GM18868 (cell line): ENCODE data around the gene GFER.
"Not testable (repeated sequence)": the region's sequence is repeated elsewhere in the genome, so short reads cannot be mapped to it uniquely, and the experiment has no call there.

Source experiments
- ATAC-seq: cut with Tn5 transposase; IDR thresholded peaks from one replicate; pipeline ENCODE4 v1.9.1; 2021; ENCODE audit warnings: mild to moderate bottlenecking, moderate library complexity; ENCODE audit not compliant: unreplicated experiment

Gene GFER

DNA sequence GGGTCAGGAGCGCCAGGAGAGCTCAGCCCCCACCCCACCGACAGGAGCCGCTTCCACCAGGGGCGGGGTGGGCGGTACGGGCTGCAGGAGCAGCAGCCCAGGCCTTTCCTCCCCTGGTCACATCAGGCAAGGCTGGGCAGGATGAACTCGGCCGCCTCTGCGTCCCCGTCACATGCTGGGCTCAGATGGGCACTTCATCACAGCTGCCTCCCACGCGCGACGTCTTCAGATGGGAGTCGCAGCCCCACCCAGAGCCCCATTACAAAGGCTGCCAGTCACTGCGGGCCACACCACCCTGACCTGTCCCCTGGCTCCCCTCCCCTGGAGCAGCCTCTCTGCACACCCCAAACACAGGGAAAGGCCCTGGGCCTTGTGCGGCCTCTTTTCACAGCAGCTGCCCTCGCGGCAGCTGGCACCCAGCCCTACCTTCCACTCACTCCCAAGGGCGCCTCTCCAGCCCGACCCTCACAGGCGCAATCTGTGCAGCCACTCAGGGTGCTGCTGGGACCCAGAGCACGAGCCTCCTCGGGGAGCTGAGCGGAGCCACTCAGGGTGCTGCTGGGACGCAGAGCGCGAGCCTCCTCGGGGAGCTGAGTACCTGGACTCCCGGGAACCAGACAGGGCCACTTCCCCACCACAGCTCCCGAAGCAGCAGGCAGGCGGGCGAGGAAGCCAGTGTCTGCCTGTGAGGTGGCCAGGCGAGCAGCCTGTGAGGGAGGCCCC, 21.0 kb downstream of the GFER start:
- ATAC-seq: no peak

DNA sequence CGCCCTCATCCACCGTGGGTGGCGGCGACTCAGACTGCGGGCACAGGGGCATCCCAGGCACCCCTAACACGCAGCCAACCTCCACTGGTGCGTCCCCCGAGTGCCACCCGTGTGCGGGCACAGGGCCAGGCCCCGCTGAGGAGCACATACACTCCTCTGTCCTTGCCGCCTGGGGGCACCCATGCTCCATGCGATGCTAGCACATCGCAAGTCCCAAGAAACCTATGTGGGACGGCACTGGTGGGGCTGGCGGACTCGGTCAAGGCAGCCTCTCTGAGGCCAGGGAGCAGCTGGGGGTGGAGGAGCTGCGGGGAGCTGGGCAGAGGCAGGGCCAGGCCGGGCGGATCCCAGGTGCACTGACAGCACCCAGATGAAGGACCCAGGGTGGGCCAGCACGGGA, 21.7 kb downstream of the GFER start:
- ATAC-seq: no peak

DNA sequence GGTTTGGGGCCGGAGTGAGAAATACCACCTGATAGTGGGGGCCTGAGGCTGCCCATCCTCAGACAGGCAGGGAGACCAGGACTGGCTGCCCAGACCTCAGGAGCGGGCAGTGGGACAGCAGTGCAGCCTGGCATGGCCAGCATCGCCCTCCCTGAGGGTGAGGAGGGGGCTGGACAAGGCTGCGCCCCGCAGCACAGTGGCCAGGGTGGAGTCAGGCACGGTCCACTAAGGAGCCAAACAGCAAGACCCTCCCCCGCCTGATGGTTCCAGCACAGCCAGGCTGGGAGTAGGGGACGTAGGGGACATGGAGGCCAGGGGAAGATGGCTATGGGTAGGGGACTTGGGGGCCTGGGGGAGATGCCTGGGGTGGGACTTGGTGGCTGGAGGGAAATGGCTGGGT, 22.3 kb downstream of the GFER start:
- ATAC-seq: no peak

GRCh38 chr16:2007081-2007836, 23.3 kb downstream of the GFER start:
- no peak for ATAC-seq

DNA sequence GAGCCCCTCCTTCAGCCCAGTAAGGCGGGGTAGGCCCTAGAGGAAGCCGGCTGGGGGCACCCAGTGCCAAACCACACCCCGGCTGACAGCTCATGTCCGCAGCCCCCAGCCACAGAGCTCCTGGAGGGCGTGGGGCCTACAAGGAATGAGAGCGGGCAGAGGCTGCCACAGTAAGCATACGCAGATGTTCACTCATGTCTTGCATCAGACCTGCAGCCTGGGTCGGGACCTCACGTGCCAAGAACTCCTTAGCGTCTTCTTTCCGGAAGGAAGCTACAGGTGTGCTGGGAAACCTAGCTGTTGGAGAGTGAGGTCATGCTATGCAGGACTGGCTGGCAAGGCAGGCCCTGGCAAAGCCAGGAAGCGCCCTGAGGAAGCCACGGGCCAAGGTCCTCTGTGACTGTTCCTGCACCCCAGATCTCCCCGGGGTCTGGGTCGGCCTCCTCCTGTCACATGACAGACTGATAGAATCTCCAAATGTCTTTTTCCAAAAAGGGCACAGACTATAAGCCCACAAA, 24.1 kb downstream of the GFER start:
- no peak for ATAC-seq

GRCh38 chr16:2008631-2009163, 24.7 kb downstream of the GFER start:
- no peak for ATAC-seq

- peak; percentile 29 for ATAC-seq
These were observed 25.2 kb downstream of the GFER start for GRCh38 chr16:2009164-2009711.

DNA sequence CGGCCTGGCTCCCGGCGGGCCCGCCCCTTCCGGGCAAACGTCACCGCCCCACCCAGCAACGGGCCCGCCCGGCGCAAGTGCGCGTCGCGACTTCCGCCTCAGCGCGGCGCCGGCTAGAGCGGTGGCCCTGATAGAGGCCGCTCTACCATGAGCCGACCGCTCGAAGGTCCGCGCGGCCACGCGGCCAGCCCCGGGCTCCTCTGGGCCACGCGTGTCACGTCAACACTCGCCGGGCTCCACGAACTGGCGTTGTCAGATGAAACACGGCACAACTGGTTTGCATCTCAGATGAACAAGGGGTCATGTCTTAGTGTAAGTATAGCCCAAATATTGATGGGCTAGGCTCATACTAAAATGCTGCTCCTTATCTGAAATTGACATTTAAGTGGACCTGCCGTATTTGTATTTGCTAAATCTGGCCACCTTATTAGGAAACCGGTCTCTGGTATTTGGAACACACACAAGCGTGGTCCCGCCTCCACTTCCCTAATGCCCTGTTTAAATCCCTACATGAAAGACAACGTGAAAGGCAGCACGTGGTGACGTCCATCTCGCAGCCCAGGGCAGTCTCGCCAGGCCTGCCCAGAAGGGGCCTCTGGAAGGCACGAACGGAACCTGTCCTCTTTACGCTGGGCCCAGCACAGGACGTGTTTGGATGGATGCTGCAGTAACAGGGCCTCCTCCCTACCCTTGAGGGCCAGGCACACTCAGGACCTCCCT, 26.0 kb downstream of the GFER start, which contains the start of gene ZNF598:
Gene ZNF598 (minus strand): TSS at position 31 of the 720 bp plus-strand sequence.
- ATAC-seq: peak; percentile 90

DNA sequence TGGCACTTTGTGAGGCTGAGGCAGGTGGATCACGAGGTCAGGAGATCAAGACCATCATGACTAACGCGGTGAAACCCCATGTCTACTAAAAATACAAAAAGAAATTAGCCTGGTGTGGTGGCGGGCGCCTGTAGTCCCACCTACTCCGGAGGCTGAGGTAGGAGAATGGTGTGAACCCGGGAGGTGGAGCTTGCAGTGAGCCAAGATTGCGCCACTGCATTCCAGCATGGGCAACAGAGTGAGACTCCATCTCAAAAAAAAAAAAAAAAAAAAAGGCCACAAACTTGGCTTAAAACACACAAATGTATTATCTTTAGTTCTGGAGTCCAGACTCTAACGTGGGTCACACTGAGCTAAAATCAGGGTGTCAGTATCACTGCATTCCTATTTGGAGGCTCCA, 27.7 kb downstream of the GFER start:
- not testable (repeated sequence) for ATAC-seq

GRCh38 chr16:2013527-2013926, 29.5 kb downstream of the GFER start:
- ATAC-seq: no peak

- ATAC-seq: no peak
These were observed 31.3 kb downstream of the GFER start for GRCh38 chr16:2015117-2015946.

DNA sequence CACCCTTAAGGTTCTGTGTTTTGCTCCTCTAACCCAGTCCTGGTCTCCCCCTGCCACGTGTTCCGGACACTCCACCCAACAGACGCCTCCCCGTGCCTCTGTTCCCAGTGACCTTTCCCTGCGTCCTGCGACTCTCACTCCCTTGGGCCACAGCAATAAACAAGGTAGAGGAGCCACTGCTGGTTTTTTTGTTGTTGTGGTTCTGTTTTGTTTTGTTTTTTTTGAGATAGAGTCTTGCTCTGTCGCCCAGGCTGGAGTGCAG, 31.9 kb downstream of the GFER start:
- no peak for ATAC-seq

- ATAC-seq: no peak
These were observed 32.5 kb downstream of the GFER start for GRCh38 chr16:2016407-2016922.

DNA sequence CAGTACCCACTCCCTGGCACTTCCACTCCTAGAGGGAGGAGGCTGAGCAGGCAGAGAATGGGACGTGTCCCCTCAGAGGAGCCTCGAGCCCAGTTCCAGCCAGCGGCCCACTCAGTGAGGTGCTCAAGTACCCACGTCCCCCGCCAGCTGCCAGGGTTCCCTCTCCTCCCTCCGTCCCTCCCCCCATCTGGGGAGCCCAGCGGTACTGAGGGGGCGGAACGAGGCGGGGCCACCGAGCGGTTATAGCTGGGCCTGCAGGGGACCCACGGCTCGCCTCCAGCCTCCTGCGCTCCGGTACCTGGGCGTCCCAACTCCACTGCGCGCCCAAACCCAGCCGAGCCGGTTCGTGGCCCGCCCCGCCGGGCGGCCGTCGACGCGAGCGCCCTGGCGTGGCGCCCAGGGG, 35.5 kb downstream of the GFER start, which contains the start of gene NPW:
Gene NPW (plus strand): TSS at position 268 of the 403 bp plus-strand sequence.
- no peak for ATAC-seq

GRCh38 chr16:2019921-2020831, 36.2 kb downstream of the GFER start:
- ATAC-seq: no peak

DNA sequence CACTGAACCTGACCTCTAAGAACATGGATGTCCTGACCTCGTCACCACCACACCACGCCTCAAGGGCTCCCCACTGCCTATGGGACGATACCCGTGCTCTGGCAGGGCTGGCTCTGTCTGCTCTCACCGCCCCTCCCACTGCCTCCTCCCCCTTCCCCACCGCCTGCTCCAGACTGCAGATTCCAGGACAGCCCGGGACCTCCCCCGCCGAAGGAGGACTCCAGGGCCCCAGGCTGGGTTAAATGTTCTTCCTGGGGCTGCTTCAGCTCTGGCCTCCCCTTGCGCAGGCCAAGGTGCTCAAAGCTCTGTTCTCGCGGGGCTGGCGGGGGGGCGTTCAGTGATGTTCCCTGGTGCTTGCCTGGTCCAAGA, 38.7 kb downstream of the GFER start:
- no peak for ATAC-seq

- ATAC-seq: peak; percentile 73
These were observed 39.4 kb downstream of the GFER start for GRCh38 chr16:2023092-2024031.

DNA sequence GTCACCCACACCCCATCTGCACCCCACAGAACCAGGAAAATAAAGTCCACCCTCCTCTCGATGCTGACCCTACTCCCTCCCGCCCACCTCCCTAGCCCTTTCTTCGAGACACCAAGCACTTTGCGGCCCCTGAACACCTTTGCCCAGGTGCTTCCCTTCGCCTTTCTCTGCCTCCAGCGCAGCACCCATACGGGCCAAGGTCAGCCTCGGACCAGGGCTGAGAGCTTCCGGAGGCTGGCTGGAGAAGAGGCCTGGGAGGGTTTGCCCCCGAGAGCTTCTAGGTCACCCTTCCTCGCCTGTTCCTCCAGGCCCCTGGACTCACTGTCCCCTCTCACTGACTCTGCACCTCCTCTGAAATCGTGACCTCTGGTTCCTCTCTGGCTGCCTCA, 40.0 kb downstream of the GFER start:
- ATAC-seq: no peak
